MV-4-11 (cell line): ENCODE measurements around the gene ATP10A.

Experiments
- DNase-seq: peaks from one replicate; lab custom pipeline; 2025; lab: John Stamatoyannopoulos, UW

ATP10A gene

DNA sequence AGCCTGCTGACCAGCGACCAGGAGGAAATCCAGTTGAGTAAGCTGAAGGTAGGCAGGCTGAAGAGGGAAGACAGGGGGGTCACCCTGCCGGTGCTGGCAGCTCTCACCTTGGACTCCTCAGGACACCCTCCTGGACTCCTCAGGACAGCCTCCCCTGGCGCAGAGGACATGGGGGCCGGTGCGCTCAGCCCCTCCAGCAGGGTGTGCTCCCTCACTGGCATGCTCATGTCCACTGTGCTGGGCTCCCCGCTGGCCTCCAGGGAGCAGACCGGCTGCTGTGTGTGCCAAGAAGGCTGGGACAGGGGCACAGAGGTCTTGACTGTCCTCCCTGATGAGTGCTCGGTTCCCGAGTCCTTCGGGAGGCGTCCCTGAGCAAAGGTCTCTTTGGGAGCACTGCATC lies 183.6 kb downstream of the ATP10A start:
- DNase-seq, result no peak

- no peak for DNase-seq
Measured at GRCh38 chr15:25678500-25678855, 184.6 kb downstream of the ATP10A start.

- DNase-seq, result no peak
Measured at GRCh38 chr15:25677719-25678499, 185.2 kb downstream of the ATP10A start.

- DNase-seq, result no peak
Measured at GRCh38 chr15:25676070-25676469, 187.1 kb downstream of the ATP10A start.

DNA sequence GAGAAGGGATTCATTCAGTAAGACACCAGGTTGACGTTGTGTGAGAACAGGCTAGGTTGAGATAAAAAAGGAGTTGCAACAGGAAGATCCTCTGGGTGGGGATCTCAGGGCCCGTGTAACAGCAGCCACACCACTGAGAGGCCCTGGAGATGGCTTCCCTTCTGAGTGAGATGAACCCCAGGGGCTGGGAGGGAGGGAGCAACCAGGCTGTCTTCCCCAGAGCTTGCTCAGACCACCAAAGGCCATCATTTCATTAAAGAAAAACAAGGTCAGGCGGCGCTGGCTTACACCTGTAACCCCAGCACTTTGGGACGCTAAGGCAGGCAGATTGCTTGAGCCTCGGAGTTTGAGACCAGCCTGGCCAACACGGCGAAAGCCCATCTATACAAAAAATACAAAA lies 187.7 kb downstream of the ATP10A start:
- DNase-seq, result no peak

DNA sequence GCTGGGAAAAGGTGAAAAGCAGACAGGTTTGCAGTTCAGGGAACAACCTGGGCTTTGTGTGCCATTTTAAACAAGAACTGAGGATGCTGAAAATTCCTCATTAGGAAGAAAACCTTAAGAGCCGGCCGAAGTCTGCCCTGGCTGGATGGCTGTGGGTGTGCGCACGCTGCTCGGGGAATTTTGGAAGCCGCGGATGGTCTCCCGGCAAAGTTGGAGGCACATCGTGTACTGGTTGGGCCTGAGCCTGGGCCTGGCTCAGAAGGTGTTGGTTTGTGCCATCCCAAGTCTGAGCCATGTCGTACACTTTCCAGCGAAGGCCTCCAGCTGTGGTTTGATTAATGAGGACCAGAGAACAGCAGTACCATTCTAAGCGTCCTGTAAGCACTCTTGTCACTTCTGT lies 188.2 kb downstream of the ATP10A start:
- no peak for DNase-seq

DNA sequence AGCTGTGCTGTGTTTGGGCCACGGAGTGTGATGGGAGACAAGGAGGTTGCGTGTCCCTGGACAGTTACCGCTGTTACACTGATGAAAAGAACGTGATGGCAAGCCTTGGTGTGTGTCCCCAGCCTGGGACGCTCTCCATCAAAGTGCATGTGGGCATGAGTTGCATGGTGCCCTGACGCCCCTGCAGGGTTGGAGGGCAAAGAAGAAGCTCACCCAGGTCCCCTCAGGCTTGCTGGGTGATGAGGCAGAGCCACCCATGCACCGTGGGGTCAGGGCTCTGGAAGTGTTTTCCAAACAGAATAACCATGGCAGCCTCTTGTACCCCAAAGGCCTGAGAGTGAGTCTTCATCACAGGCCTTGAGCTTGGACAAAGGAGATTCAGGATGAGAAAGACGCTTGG lies 189.2 kb downstream of the ATP10A start:
- DNase-seq, result no peak

GRCh38 chr15:25673351-25673750 lies 189.8 kb downstream of the ATP10A start:
- no peak for DNase-seq

DNA sequence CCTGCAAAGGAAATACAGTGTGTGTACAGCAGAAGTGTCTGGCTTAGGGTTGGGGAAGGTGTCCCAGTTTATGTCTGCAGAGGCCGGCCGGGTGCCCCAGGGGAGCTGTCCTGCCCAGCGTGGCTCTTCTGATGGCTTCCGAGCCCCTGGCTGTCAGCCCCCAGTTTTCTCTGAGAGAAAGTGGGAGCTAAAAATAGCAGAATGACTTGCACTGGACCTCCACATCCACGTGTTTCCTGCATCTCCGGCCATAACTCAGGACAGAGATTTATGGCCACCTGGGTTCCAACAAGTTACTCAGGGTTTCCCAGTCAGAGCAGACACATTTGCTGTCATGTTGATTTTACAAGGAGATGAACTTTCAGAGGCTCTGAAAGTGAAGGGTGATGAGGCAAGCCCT lies 192.0 kb downstream of the ATP10A start:
- DNase-seq, result no peak

DNA sequence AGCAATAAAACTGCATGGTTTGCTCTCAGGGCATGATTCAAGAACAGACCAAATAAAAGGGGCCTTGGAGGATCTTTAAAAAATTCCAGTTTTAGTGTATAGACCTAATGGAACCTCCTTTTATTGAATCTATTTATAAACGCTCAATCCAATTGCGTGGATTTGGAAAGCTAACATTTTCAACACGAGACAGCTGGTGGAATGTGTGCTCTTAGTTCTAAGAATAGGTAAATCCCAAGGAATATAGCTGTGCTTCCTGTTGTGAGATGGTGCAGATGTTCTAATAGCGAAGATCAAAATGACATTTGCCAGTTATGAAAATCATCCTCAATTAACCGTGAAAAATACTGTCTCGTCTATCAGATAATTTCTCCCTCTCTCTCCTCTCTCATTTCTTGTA lies 192.5 kb downstream of the ATP10A start:
- no peak for DNase-seq

DNA sequence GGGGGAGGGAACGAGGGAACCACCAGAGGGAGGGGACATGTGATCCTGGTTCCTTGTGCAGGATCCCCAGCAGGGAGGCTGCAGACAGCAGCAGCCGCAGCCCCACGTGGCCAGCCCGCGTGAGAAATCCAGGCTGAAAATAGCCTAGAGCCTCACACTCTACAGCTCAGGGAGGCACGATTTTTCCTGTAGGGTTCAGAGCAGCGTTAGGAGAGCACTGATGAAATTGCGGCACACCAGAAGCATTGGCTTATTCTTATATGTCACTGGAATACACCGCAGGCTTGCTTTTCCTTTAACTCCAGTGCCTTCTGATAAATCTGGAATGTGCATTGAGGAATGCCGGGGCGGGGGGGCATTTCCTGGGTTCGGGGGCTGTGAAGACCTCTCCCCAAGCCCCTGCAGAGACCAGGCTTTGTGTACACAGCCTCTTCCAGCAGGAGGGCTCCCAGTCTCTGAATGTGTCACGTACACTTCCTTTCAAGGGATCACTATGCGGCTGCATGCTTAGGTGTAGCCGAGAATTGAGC lies 193.0 kb downstream of the ATP10A start:
- DNase-seq, result peak; percentile 67

DNA sequence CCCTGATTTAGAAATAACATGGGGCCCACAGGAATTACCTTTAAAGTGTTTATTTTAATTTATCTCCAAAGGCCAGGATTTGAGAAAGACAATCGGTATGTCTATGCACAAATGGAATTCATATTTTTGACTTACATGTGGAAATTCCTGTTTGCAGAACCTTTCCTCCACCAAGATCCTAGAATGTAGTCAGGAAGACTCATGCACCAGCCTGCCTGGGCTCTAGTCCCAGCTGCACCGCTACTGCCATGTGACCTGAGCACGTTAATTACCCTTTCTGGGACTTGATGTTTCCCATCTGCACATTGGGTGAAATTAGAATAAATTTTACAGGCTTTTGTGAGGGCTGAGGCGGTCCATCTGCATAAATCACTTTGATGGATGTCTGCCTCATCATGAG lies 194.2 kb downstream of the ATP10A start:
- no peak for DNase-seq

DNA sequence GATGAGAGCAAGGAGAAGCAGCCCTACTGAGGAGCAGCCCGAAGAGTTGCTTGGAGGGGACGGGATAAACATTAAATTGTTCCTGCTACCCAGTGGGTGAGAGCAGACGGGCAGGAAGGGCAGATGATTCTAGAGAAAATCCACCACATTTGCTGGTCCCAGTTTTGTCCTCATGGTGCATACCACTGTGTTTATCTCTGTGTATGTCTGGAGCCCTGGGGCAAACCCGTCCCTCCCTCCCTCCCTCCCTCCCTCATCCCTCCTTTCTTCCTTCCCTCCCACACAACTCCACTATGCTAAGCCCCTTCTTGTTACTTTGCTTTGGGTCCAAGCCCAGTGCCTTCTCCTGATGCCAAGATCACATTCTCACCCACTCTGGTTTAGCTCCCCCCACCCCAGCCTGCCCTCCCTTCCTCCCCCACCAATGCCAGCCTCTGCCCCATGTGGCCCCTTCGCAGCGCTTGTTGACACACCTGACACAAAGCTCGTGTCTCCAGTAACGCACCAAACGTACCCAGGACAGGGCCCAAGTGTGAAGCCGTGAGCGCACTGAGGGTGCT lies 194.8 kb downstream of the ATP10A start:
- DNase-seq, result no peak

DNA sequence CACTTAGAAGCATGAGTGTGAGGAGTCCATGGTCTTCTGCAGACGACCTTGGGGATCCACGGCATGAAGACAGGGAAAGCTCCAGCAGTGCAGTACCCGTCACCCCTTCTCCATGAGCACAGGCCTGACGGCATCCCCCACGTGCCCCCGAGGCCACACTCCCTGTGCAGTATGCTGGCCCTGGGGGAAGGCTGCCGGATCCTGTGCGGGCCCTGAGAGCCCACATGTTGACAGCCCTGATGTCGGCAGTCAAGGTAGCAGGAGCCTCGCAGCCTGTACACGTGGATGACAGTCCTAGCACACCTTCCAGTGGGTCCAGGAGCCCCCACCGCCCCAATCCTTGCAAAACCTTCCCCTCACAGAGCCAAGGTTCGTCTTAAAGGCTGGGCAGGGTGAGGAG lies 195.3 kb downstream of the ATP10A start:
- no peak for DNase-seq

- no peak for DNase-seq
Measured at GRCh38 chr15:25665913-25666312, 197.2 kb downstream of the ATP10A start.

DNA sequence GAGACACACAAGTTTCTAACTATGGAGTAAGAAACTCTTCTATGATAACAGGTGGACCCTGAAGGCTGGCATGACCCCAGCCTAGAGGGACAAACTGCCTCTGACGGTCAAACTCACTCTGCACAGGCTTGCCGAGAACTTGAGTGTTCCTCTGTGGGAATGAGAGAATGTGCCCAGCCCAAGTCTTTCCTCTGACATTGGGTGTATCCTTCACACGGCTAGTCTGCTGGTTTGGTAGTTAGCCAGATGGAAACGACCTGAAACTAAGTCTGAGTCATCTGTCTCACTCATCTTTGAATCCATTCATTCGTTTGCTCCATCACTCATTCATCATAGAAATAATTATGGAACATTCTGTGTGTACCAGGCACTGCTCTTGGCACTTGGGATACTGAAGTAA lies 198.4 kb downstream of the ATP10A start:
- DNase-seq, result no peak

DNA sequence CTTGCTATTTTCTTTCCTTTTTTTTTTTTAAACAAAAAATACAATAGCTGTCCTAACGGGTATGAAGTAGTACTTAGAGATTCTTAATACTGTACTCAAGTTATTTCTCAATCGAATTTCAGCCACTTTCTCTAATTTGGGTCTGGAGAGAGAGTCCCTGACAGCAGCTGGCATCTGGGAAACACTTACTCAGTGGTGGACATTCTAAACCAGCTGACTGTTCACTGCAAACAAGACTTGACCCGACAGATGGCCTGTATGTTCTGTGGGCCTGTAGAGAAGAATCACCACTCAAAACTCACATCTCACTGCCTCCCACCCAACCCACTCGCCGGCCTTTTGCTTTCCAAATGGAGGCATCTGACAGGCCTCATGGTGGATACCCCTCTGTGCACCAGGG lies 199.6 kb downstream of the ATP10A start:
- no peak for DNase-seq

DNA sequence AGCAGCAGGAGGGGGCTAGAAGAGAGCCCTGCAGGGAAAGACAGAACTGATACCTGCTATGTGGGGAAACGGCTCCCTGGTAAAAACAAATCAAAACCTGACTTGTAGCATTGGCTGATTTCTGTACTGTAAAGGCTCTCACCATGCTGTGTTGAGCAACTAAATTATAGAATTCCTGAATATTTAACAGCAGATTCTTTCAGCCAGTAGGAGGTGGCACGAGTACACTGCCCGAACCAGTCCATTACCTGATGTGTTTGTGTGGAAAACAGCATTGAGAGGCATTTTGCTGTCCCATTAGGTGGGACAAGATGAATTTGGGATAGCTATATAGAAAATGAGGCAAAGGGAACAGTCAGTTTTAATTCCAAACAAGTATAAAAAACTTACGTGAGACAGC lies 201.2 kb downstream of the ATP10A start:
- DNase-seq, result no peak

- DNase-seq, result no peak
Measured at GRCh38 chr15:25659251-25659650, 203.9 kb downstream of the ATP10A start.

DNA sequence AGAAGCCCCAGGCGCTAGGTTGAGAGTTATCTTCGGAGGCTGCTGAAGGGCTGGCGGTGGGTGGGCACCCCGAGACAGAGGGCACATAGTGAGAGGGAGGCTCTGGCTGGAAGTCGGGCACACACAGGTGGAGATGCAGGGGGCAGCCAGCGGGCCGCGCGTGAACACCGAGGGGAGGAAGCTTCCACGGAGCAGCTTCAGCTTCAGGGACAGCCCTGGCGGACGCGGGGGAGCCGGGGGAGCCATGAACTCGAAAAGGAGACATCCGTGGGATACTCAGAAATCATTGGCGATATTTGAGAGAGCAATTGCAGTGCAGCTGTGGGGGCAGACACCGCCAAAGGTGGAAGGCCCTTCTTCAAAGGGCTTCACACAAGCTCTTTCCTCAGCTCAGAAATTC lies 204.6 kb downstream of the ATP10A start:
- DNase-seq, result no peak

GRCh38 chr15:25655207-25655948 lies 207.7 kb downstream of the ATP10A start:
- DNase-seq, result no peak

DNA sequence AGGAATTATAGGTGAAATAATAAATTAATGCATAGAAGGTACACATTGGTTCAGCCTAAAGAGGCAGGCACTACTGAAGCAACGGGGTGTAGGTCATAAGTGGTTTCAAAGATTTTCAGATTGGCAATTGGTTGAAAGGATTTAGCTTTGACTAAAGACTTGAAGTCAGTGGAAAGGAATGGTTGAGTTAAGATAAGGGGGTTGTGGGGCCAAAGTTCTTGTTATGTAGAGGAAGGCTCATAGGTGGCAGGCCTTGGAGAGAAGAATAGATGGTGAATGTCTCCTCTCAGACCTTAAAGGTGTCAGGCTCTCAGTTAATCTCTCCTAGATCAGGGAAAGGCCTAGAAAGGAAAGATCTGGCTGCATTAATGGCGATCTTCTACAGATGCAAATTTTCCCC lies 209.8 kb downstream of the ATP10A start:
- DNase-seq, result no peak

DNA sequence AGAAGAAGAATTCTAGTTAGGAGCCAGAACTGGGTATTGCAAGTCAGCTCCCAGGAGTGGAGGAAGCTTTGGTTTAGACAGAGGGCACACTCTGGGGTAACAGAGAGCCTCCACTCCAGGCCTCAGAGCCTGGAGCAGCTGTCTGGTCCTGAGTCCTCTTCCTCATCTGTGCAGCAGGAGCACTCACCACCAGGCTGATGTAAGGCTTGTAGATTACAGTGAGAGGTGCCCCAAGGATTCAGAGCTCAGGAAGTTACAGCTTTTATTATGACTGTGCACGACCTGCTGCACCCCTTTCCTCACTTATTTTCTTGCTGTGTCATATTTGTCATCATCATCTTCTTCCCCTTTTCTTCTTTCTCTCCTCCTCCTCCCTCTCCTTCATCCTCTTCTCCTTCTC lies 210.4 kb downstream of the ATP10A start:
- DNase-seq, result peak; percentile 87
